HG03060 (cell line): Measurements from ENCODE around the gene RNF7.
"Not testable (repeated sequence)": the region's sequence is repeated elsewhere in the genome, so short reads cannot be mapped to it uniquely, and the experiment has no call there.

ENCODE experiments used
- ATAC-seq: cut with Tn5 transposase; IDR thresholded peaks from one replicate; pipeline ENCODE4 v1.9.1; 2021; ENCODE audit warnings: low read depth, moderate number of reproducible peaks; ENCODE audit not compliant: unreplicated experiment

Gene RNF7

GRCh38 chr3:141777957-141778813 lies 40.1 kb downstream of the RNF7 start:
- no peak for ATAC-seq

GRCh38 chr3:141779667-141780066 lies 41.6 kb downstream of the RNF7 start:
- ATAC-seq, result no peak

- ATAC-seq, result no peak
Measured at GRCh38 chr3:141782386-141782932, 44.4 kb downstream of the RNF7 start.

- no peak for ATAC-seq
Measured at GRCh38 chr3:141783632-141784031, 45.5 kb downstream of the RNF7 start.

GRCh38 chr3:141784096-141784495 lies 46.0 kb downstream of the RNF7 start:
- ATAC-seq, result no peak

GRCh38 chr3:141784531-141784930 lies 46.4 kb downstream of the RNF7 start:
- no peak for ATAC-seq

GRCh38 chr3:141788149-141788548 lies 50.1 kb downstream of the RNF7 start:
- ATAC-seq, result no peak

- not testable (repeated sequence) for ATAC-seq
Measured at GRCh38 chr3:141788750-141789149, 50.7 kb downstream of the RNF7 start.

GRCh38 chr3:141789281-141789680 lies 51.2 kb downstream of the RNF7 start:
- ATAC-seq, result no peak

- no peak for ATAC-seq
Measured at GRCh38 chr3:141790171-141790570, 52.1 kb downstream of the RNF7 start.

GRCh38 chr3:141792495-141792894 lies 54.4 kb downstream of the RNF7 start:
- no peak for ATAC-seq

- no peak for ATAC-seq
Measured at GRCh38 chr3:141793476-141794260, 55.6 kb downstream of the RNF7 start.

- ATAC-seq, result no peak
Measured at GRCh38 chr3:141795276-141795675, 57.2 kb downstream of the RNF7 start.

GRCh38 chr3:141795741-141796080 lies 57.6 kb downstream of the RNF7 start:
- no peak for ATAC-seq

- ATAC-seq, result peak; percentile 91
Measured at GRCh38 chr3:141796081-141796888, 58.2 kb downstream of the RNF7 start.
